Neural progenitor cell (in vitro differentiated cells): ENCODE data around the gene GLRX3. TPM values are rescaled to one million over a fixed set of nuclear protein-coding genes. Genes with fewer than 3 reads are reported as not detected.
"Not testable (repeated sequence)": the region's sequence is repeated elsewhere in the genome, so short reads cannot be mapped to it uniquely, and the experiment has no call there.

Source experiments
- DNase-seq: peaks from one replicate; pipeline ENCODE4 v3.0.0-alpha.2; 2016; ENCODE audit warnings: low spot score
- H2AFZ ChIP-seq: fragments of 200-600 bp; sonication (generic); replicated peaks from 2 replicates; pipeline ENCODE4 v1.6.1; 2016; ENCODE audit warnings: antibody characterized with exemption
- H3F3A ChIP-seq: fragments of 200-600 bp; sonication (generic); 2 replicates; pipeline ENCODE4 v1.6.1; 2016; ENCODE audit warnings: antibody characterized with exemption, low read depth
- H3K27ac ChIP-seq: fragments of 200-600 bp; sonication (generic); 2 replicates; pipeline ENCODE4 v1.5.1; 2016; ENCODE audit warnings: mild to moderate bottlenecking
- H3K27me3 ChIP-seq: fragments of 200-600 bp; sonication (generic); 2 replicates; pipeline ENCODE4 v1.6.1; 2016; ENCODE audit warnings: mild to moderate bottlenecking, moderate library complexity
- H3K36me3 ChIP-seq: fragments of 200-600 bp; sonication (generic); 2 replicates; pipeline ENCODE4 v1.5.1; 2016
- H3K4me1 ChIP-seq: fragments of 200-600 bp; sonication (generic); 2 replicates; pipeline ENCODE4 v1.6.1; 2016; ENCODE audit warnings: mixed run types
- H3K4me2 ChIP-seq: fragments of 200-600 bp; sonication (generic); 2 replicates; pipeline ENCODE4 v1.6.1; 2016
- H3K4me3 ChIP-seq: fragments of 200-600 bp; sonication (generic); 2 replicates; pipeline ENCODE4 v1.5.1; 2016
- H3K79me2 ChIP-seq: fragments of 200-600 bp; sonication (generic); 2 replicates; pipeline ENCODE4 v1.6.1; 2016; ENCODE audit warnings: low read depth
- H3K9ac ChIP-seq: fragments of 200-600 bp; sonication (generic); 2 replicates; pipeline ENCODE4 v1.6.1; 2016
- H3K9me3 ChIP-seq: fragments of 200-600 bp; sonication (generic); 2 replicates; pipeline ENCODE4 v1.5.1; 2016; ENCODE audit warnings: low read depth
- H4K20me1 ChIP-seq: fragments of 200-600 bp; sonication (generic); 2 replicates; pipeline ENCODE4 v1.6.1; 2016; ENCODE audit warnings: low read depth
- H3K27ac Mint-ChIP-seq: 3 replicates; pipeline ENCODE4 v1.8.0; 2021; ENCODE audit warnings: mixed read lengths
- H3K27me3 Mint-ChIP-seq: 2 replicates; pipeline ENCODE4 v1.8.0; 2022; ENCODE audit warnings: low read depth, mild to moderate bottlenecking, inconsistent platforms, moderate library complexity, mixed read lengths; ENCODE audit not compliant: insufficient read depth
- H3K36me3 Mint-ChIP-seq: 3 replicates; pipeline ENCODE4 v1.8.0; 2021; ENCODE audit warnings: mixed read lengths
- H3K4me1 Mint-ChIP-seq: 3 replicates; pipeline ENCODE4 v1.8.0; 2021; ENCODE audit warnings: mixed read lengths
- H3K4me3 Mint-ChIP-seq: 3 replicates; pipeline ENCODE4 v1.8.0; 2021; ENCODE audit warnings: mild to moderate bottlenecking, moderate library complexity, mixed read lengths
- H3K9me3 Mint-ChIP-seq: 3 replicates; pipeline ENCODE4 v1.8.0; 2020; ENCODE audit warnings: mixed read lengths
- EZH2 ChIP-seq: fragments of 200-600 bp; sonication (generic); IDR thresholded peaks from 2 replicates; pipeline ENCODE4 v1.6.1; 2017; ENCODE audit warnings: antibody characterized with exemption, mild to moderate bottlenecking, moderate library complexity
- EZH2phosphoT487 ChIP-seq: fragments of 200-600 bp; sonication (generic); IDR thresholded peaks from 2 replicates; pipeline ENCODE4 v1.6.1; 2017; ENCODE audit warnings: antibody characterized with exemption
- total RNA-seq: library from RNA; depleted of rRNA; stranded (reverse); fragments of >200 nt; gene quantifications from 2 replicates; pipeline ENCODE4 v1.2.3, GENCODE V29; 2015; ENCODE audit warnings: low replicate concordance
- TF ChIP-seq, protein P1 (sequence below): fragments of 200-600 bp; sonication (generic); IDR thresholded peaks from 2 replicates; pipeline ENCODE4 v1.5.1; 2017; ENCODE audit warnings: antibody characterized with exemption, mild to moderate bottlenecking

The GLRX3 gene
- 142 and 182 TPM in 2 replicates for total RNA-seq

GRCh38 chr10:130136226-130137089, at the start of gene GLRX3:
Gene GLRX3 (plus strand): TSS chr10:130136391. CDS start chr10:130136421, 30 bp downstream.
- H3K79me2 ChIP-seq, result peaks cover 52% of the 10 kb centered on the region
- TF ChIP-seq, protein P1, sequence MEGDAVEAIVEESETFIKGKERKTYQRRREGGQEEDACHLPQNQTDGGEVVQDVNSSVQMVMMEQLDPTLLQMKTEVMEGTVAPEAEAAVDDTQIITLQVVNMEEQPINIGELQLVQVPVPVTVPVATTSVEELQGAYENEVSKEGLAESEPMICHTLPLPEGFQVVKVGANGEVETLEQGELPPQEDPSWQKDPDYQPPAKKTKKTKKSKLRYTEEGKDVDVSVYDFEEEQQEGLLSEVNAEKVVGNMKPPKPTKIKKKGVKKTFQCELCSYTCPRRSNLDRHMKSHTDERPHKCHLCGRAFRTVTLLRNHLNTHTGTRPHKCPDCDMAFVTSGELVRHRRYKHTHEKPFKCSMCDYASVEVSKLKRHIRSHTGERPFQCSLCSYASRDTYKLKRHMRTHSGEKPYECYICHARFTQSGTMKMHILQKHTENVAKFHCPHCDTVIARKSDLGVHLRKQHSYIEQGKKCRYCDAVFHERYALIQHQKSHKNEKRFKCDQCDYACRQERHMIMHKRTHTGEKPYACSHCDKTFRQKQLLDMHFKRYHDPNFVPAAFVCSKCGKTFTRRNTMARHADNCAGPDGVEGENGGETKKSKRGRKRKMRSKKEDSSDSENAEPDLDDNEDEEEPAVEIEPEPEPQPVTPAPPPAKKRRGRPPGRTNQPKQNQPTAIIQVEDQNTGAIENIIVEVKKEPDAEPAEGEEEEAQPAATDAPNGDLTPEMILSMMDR, result no peak
- TF ChIP-seq EZH2phosphoT487 (no peak), EZH2 (no peak)
- peak within 1 kb of the TSS; percentile 94 for H3K4me3 ChIP-seq
- H4K20me1 ChIP-seq, result peaks cover 41% of the 10 kb centered on the region
- peaks cover 3% of the 10 kb centered on the region for H3K27me3 ChIP-seq
- Mint-ChIP-seq H3K36me3 (peaks cover 6% of the 10 kb centered on the region), H3K27me3 (peaks cover 3% of the 10 kb centered on the region), H3K27ac (no peak within 1 kb of the TSS), H3K4me1 (peaks cover 26% of the 10 kb centered on the region), H3K4me3 (peak within 1 kb of the TSS; percentile 96), H3K9me3 (no peaks in the 10 kb centered on the region)
- H3K9me3 ChIP-seq, result no peaks in the 10 kb centered on the region
- peak within 1 kb of the TSS; percentile 78 for H2AFZ ChIP-seq
- peak; percentile 97 for DNase-seq
- H3K4me1 ChIP-seq, result peaks cover 9% of the 10 kb centered on the region
- H3K27ac ChIP-seq, result no peak within 1 kb of the TSS
- no peaks in the 10 kb centered on the region for H3K36me3 ChIP-seq
- H3K9ac ChIP-seq, result peak within 1 kb of the TSS; percentile 80
- no peaks in the 10 kb centered on the region for H3F3A ChIP-seq
- peak within 1 kb of the TSS; percentile 90 for H3K4me2 ChIP-seq

DNA sequence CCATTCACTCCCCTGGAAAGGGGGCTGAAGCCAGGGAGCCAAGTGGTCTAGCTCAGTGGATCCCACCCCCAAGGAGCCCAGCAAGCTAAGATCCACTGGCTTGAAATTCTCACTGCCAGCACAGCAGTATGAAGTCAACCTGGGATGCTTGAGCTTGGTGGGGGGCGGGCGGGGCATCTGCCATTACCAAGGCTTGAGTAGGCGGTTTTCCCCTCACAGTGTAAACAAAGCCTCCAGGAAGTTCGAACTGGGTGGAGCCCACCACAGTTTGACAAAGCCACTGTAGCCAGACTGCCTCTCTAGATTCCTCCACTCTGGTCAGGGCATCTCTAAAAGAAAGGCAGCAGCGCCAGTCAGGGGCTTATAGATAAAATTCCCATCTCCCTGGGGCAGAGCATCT, 45.6 kb upstream of the GLRX3 start:
- not testable (repeated sequence) for H3K9me3 ChIP-seq, H3K9me3 Mint-ChIP-seq, H3K27me3 Mint-ChIP-seq, DNase-seq, H3K79me2 ChIP-seq, H3K27ac ChIP-seq, H3K9ac ChIP-seq, H3K4me2 ChIP-seq, H3K27me3 ChIP-seq, H3K27ac Mint-ChIP-seq, H3K36me3 ChIP-seq, H3K4me3 ChIP-seq, H3K4me1 ChIP-seq, H3K4me1 Mint-ChIP-seq, H2AFZ ChIP-seq, H3K36me3 Mint-ChIP-seq, H3F3A ChIP-seq, H4K20me1 ChIP-seq, H3K4me3 Mint-ChIP-seq

- Mint-ChIP-seq H3K36me3 (no peaks in the 10 kb centered on the region), H3K27me3 (peaks cover 6% of the 10 kb centered on the region), H3K27ac (no peak overlapping the region), H3K4me1 (no peaks in the 10 kb centered on the region), H3K4me3 (no peak overlapping the region), H3K9me3 (peaks cover 3% of the 10 kb centered on the region)
- Histone ChIP-seq H3K27me3 (no peaks in the 10 kb centered on the region), H4K20me1 (no peaks in the 10 kb centered on the region), H2AFZ (no peak overlapping the region), H3K4me1 (no peaks in the 10 kb centered on the region), H3F3A (no peaks in the 10 kb centered on the region), H3K9ac (no peak overlapping the region), H3K79me2 (no peaks in the 10 kb centered on the region), H3K9me3 (no peaks in the 10 kb centered on the region), H3K27ac (no peak overlapping the region), H3K4me3 (no peak overlapping the region), H3K36me3 (no peaks in the 10 kb centered on the region), H3K4me2 (no peak overlapping the region)
- no peak for DNase-seq
- TF ChIP-seq EZH2phosphoT487, result no peak
- TF ChIP-seq EZH2, result no peak
- TF ChIP-seq, protein P1, result no peak
These were observed 36.8 kb upstream of the GLRX3 start for GRCh38 chr10:130099344-130099743.

DNA sequence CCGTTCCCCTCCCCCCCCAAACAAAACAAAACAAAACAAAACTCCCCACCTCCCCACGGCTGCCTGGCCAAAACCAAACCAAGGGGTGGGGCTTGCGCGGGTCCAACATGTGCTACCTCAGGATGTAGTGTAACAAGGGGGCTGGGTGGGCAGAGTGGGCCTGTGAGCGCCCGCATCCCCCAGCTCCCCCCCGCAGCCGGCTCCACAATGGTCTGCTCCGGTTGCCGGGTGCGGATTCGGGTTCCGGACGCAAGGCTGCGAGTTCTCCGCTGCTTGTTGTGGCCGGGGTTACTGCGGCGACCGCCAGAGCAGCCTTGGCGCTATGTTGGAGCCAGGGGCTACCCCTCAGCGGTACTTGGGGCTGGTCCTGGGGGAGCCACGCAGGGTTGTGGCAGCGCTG, 30.5 kb upstream of the GLRX3 start:
- Mint-ChIP-seq H3K36me3 (no peaks in the 10 kb centered on the region), H3K4me3 (no peak overlapping the region), H3K27me3 (peaks cover 5% of the 10 kb centered on the region), H3K27ac (no peak overlapping the region), H3K9me3 (no peaks in the 10 kb centered on the region), H3K4me1 (peaks cover 13% of the 10 kb centered on the region)
- H3F3A ChIP-seq, result peaks cover 11% of the 10 kb centered on the region
- H3K79me2 ChIP-seq, result peaks cover 15% of the 10 kb centered on the region
- H3K9ac ChIP-seq, result no peak overlapping the region
- peaks cover 8% of the 10 kb centered on the region for H3K27me3 ChIP-seq
- H2AFZ ChIP-seq, result no peak overlapping the region
- no peak overlapping the region for H3K27ac ChIP-seq
- peak overlapping the region; percentile 53 for H3K4me2 ChIP-seq
- peak; percentile 54 for DNase-seq
- TF ChIP-seq EZH2 (no peak), EZH2phosphoT487 (no peak)
- TF ChIP-seq, protein P1, result no peak
- H3K9me3 ChIP-seq, result no peaks in the 10 kb centered on the region
- H3K36me3 ChIP-seq, result no peaks in the 10 kb centered on the region
- no peaks in the 10 kb centered on the region for H4K20me1 ChIP-seq
- H3K4me1 ChIP-seq, result no peaks in the 10 kb centered on the region
- peak overlapping the region; percentile 18 for H3K4me3 ChIP-seq

DNA sequence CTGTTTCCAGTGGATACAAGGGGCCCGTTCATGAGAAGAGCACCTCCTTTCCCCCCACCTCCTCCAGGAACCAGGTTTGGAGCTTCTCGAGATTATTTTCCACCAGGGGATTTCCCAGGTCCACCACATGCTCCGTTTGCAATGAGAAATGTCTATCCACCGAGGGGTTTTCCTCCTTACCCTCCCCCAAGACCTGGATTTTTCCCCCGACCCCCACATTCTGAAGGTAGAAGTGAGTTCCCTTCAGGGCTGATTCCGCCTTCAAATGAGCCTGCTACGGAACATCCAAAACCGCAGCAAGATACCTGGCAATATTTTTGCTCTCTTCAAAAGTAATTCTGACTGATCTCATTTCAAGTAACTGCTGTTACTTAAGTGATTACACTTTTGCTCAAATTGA, 28.0 kb upstream of the GLRX3 start:
- not testable (repeated sequence) for DNase-seq, H3K27ac Mint-ChIP-seq, H3K4me1 ChIP-seq, H3K4me2 ChIP-seq, H3K9me3 ChIP-seq, H3K27me3 ChIP-seq, H3K27ac ChIP-seq, H3K36me3 ChIP-seq, H2AFZ ChIP-seq, H3K4me3 Mint-ChIP-seq, H3K36me3 Mint-ChIP-seq, H3K27me3 Mint-ChIP-seq, H3K4me3 ChIP-seq, H3K9me3 Mint-ChIP-seq, H3K9ac ChIP-seq, H4K20me1 ChIP-seq
- H3K4me1 Mint-ChIP-seq, result peaks cover 17% of the 10 kb centered on the region
- Histone ChIP-seq H3F3A (peaks cover 11% of the 10 kb centered on the region), H3K79me2 (peaks cover 18% of the 10 kb centered on the region)
